ENCODE measurements around the gene PRKCE.

PRKCE gene

DNA sequence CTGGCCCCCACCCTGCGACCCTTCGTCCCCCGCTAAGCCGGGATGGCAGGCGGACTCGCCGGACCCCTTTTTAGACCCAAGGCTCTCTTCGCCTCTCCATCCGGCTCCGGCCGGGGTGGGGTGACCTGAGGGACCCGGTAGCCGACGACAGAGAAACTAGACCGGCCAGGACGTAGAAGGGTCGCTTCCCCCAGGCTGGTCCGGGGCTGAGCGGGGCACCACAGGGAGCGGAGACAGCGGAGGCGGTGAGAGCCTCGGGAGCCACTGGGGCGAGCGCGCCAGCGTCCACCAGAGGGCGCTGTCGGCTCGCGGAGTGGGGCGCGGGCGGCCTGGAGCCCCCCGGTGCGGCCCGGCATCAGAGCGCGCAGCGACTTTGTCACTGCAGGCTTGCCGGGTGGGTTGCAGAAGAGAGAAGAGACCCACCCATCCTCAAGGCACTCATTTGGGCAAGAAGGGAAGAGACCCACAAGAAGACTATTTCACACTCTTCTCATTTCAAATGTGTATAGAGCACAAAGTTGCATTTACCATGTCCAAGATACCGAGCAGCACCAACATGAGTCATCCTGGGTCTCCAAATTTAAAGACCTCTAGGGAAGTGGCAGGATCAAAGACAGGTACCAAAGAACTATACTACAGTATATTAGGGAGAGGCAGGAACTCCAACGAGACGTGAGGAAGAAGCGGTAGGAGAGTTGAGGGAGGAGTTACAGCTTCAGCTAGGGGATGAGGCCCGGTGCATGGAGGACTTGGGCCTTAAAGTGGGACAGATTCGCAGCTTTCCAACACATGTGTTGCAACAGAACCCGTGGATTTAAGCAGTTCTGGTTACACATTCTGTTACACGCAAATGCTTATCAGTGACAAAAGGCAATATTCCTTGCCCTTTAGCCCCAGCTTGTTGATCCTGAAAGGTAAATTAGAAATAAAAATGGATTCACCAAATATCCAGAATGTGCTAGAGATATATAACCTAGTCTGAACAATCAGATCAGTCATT, 7.6 kb upstream of the PRKCE start:
- TF ChIP-seq, protein P1, sequence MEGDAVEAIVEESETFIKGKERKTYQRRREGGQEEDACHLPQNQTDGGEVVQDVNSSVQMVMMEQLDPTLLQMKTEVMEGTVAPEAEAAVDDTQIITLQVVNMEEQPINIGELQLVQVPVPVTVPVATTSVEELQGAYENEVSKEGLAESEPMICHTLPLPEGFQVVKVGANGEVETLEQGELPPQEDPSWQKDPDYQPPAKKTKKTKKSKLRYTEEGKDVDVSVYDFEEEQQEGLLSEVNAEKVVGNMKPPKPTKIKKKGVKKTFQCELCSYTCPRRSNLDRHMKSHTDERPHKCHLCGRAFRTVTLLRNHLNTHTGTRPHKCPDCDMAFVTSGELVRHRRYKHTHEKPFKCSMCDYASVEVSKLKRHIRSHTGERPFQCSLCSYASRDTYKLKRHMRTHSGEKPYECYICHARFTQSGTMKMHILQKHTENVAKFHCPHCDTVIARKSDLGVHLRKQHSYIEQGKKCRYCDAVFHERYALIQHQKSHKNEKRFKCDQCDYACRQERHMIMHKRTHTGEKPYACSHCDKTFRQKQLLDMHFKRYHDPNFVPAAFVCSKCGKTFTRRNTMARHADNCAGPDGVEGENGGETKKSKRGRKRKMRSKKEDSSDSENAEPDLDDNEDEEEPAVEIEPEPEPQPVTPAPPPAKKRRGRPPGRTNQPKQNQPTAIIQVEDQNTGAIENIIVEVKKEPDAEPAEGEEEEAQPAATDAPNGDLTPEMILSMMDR (IDR thresholded peaks at IDR 0.05; ENCODE audit: unreplicated experiment in 3 of 3) = peak; percentile 94 to 97 (median 97)
- Mint-ChIP-seq H3K4me3 (peak overlapping the region; percentile 70 to 79 (median 72)), H3K4me1 (peaks cover 23% of the 10 kb centered on the region), H3K36me3 (ENCODE audit: low read depth) (no peaks in the 10 kb centered on the region), H3K27me3 (ENCODE audit: low read depth) (peaks cover 73% of the 10 kb centered on the region), H3K9me3 (no peaks in the 10 kb centered on the region), H3K27ac (peak overlapping the region in 1 of 3 experiments; percentile 52)

DNA sequence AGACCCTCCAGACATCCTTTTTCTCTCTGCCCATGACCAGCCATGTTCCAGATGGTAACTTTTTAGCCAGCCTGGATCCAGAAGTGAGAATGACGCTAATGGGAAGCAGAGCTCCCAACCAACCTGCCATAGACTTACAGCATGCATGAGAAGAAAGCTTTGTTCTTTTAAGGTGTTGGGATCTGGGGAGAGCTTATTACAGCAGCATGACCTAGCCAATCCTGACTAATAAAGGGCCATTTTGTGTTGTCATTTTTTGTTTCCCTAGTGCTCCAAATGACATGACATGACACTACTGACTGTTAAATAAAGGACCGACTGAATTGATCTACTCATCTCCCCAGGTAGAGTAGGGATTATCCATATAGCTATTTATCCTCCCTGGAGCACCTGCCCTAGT, 5.2 kb upstream of the PRKCE start:
- no peak overlapping the region for H3K4me3 Mint-ChIP-seq
- H3K27ac Mint-ChIP-seq = no peak overlapping the region
- peaks cover 55% of the 10 kb centered on the region for H3K27me3 Mint-ChIP-seq (ENCODE audit: low read depth)
- TF ChIP-seq, protein P1 (IDR thresholded peaks at IDR 0.05; ENCODE audit: unreplicated experiment in 3 of 3) = no peak
- H3K4me1 Mint-ChIP-seq = peaks cover 30% of the 10 kb centered on the region
- H3K36me3 Mint-ChIP-seq (ENCODE audit: low read depth) = no peaks in the 10 kb centered on the region
- no peaks in the 10 kb centered on the region for H3K9me3 Mint-ChIP-seq

DNA sequence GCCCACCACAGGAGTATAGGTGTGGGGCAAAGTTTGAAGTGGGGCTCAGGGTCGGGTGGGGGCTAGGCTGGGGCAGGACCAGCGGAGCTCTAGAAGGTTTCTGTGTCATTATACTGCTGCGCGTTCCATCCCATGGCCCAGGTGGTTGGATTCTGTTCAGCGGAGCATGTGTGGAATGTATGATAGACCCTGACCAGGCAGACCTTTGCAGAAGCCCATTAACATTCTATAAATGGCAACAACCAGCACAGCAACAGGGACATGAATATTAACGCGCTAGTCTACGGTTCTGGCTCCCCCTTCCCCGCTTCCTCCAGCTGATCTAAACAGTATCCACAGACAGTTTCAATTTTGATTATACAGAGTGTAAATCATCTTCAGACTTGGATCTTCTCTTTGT, 4.1 kb upstream of the PRKCE start:
- TF ChIP-seq, protein P1 (IDR thresholded peaks at IDR 0.05; ENCODE audit: unreplicated experiment in 3 of 3) = no peak
- Mint-ChIP-seq H3K4me3 (peak overlapping the region in 2 of 3 experiments; percentile 18 to 38), H3K9me3 (no peaks in the 10 kb centered on the region), H3K36me3 (ENCODE audit: low read depth) (no peaks in the 10 kb centered on the region), H3K27me3 (ENCODE audit: low read depth) (peaks cover 52% of the 10 kb centered on the region), H3K4me1 (peaks cover 32% of the 10 kb centered on the region), H3K27ac (peak overlapping the region; percentile 27 to 55 (median 47))

DNA sequence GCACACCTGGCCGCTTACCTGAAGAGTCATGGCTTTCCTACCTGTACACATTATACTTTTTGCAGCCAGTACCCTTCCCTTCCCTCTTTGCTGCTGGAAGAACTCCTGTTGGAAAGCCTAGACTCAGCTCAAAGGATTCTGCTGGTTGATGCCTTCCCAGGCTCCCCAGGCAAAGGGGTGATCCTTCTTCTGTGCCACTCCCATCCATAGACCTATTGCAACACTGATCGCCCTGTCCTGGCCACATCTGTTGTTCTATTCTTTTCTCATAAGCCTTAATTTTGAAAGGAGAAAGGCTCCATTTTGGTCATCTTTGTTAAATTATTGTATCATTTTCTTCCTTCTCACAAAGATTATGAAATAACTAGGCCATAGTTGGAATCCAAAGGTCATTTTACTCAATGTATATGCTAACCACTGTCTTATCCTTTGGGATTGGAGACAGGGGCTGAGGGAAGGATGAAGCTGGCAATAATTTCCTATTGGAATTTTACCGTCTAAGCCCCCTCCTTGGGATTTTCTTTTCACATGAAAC, 3.4 kb upstream of the PRKCE start:
- H3K4me1 Mint-ChIP-seq = peaks cover 39% of the 10 kb centered on the region

DNA sequence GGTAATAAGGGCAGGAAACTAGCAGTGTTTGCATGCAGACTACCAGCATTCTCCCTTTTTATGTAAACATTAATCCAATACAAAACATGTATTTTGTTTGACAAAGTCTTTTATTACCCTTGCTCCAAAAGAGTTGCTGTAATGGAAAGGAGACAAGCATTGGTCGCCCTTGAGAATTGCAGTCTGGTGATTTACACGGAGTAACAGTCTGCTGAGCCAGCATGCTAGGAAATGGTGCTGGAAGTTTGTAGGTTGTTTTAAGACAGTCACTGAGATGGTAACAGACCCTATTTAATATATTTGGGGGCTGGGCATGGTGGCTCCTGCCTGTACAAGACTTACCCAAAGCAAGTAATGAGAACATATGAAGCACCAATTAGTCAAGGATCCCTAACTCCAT, 2.8 kb upstream of the PRKCE start:
- H3K9me3 Mint-ChIP-seq = no peaks in the 10 kb centered on the region
- TF ChIP-seq, protein P1 (IDR thresholded peaks at IDR 0.05; ENCODE audit: unreplicated experiment in 3 of 3) = no peak
- peak overlapping the region in 1 of 3 experiments; percentile 53 for H3K27ac Mint-ChIP-seq
- H3K4me3 Mint-ChIP-seq = peak overlapping the region; percentile 57 to 79 (median 77)
- H3K27me3 Mint-ChIP-seq (ENCODE audit: low read depth) = peaks cover 54% of the 10 kb centered on the region
- H3K36me3 Mint-ChIP-seq (ENCODE audit: low read depth) = no peaks in the 10 kb centered on the region
- peaks cover 44% of the 10 kb centered on the region for H3K4me1 Mint-ChIP-seq

More for the DNA sequence above, 3.4 kb upstream of the PRKCE start:
- no peaks in the 10 kb centered on the region for H3K36me3 Mint-ChIP-seq (ENCODE audit: low read depth)
- TF ChIP-seq, protein P1 (IDR thresholded peaks at IDR 0.05; ENCODE audit: unreplicated experiment in 3 of 3) = no peak
- H3K9me3 Mint-ChIP-seq = no peaks in the 10 kb centered on the region
- H3K27me3 Mint-ChIP-seq (ENCODE audit: low read depth) = peaks cover 54% of the 10 kb centered on the region
- peak overlapping the region; percentile 57 to 79 (median 77) for H3K4me3 Mint-ChIP-seq
- H3K27ac Mint-ChIP-seq = peak overlapping the region in 2 of 3 experiments; percentile 26 to 53

All from nephron (organoid).